Smooth muscle cell (in vitro differentiated cells): ENCODE results near the gene TPR. TPM values are rescaled to one million over a fixed set of nuclear protein-coding genes. Genes with fewer than 3 reads are reported as not detected.
"Not testable (repeated sequence)": the region's sequence is repeated elsewhere in the genome, so short reads cannot be mapped to it uniquely, and the experiment has no call there.

ENCODE experiments used
- DNase-seq: peaks from one replicate; lab custom pipeline; 2025; ENCODE audit not compliant: unreplicated experiment; lab: John Stamatoyannopoulos, UW
- H2AFZ ChIP-seq: fragments of 200-600 bp; sonication (generic); 2 replicates; pipeline ENCODE4 v1.6.0; 2016; ENCODE audit warnings: antibody characterized with exemption, low read depth, mild to moderate bottlenecking
- H3F3A ChIP-seq: fragments of 200-600 bp; sonication (generic); 2 replicates; pipeline ENCODE4 v1.6.0; 2017; ENCODE audit warnings: antibody characterized with exemption, low read depth
- H3K27ac ChIP-seq: fragments of 200-600 bp; sonication (generic); 2 replicates; pipeline ENCODE4 v1.5.1; 2016; ENCODE audit warnings: low read depth, mild to moderate bottlenecking
- H3K27me3 ChIP-seq: fragments of 200-600 bp; sonication (generic); 2 replicates; pipeline ENCODE4 v1.6.1; 2016; ENCODE audit warnings: low read depth, mild to moderate bottlenecking
- H3K36me3 ChIP-seq: fragments of 200-600 bp; sonication (generic); 2 replicates; pipeline ENCODE4 v1.5.1; 2016; ENCODE audit warnings: low read depth
- H3K4me1 ChIP-seq: fragments of 200-600 bp; sonication (generic); 2 replicates; pipeline ENCODE4 v1.5.1; 2016; ENCODE audit warnings: low read depth
- H3K4me2 ChIP-seq: fragments of 200-600 bp; sonication (generic); 2 replicates; pipeline ENCODE4 v1.6.0; 2016; ENCODE audit warnings: mild to moderate bottlenecking
- H3K4me3 ChIP-seq: fragments of 200-600 bp; sonication (generic); 2 replicates; pipeline ENCODE4 v1.5.1; 2016; ENCODE audit warnings: mild to moderate bottlenecking
- H3K79me2 ChIP-seq: fragments of 200-600 bp; sonication (generic); 2 replicates; pipeline ENCODE4 v1.6.0; 2016; ENCODE audit warnings: low read depth, mild to moderate bottlenecking
- H3K9ac ChIP-seq: fragments of 200-600 bp; sonication (generic); 2 replicates; pipeline ENCODE4 v1.6.0; 2016; ENCODE audit warnings: low read depth
- H3K9me3 ChIP-seq: fragments of 200-600 bp; sonication (generic); replicated peaks from 2 replicates; pipeline ENCODE4 v1.5.1; 2016; ENCODE audit warnings: low read depth
- H4K20me1 ChIP-seq: fragments of 200-600 bp; sonication (generic); 2 replicates; pipeline ENCODE4 v1.6.0; 2016; ENCODE audit warnings: low read depth
- CTCF ChIP-seq: fragments of 200-600 bp; sonication (generic); IDR thresholded peaks from 2 replicates; pipeline ENCODE4 v1.5.1; 2017; ENCODE audit warnings: borderline replicate concordance, mild to moderate bottlenecking, antibody characterized with exemption; ENCODE audit not compliant: insufficient read depth, poor library complexity, severe bottlenecking
- WGBS: methylation state at CpG from one replicate; pipeline ENCODE4 v1.1.7; 2016; ENCODE audit warnings: low lambda C conversion rate; 5-methylcytosine and 5-hydroxymethylcytosine counted together
- polyA plus RNA-seq: library from polyadenylated mRNA; unstranded; fragments of >200 nt; fragmentation: Nextera tagmentation; extraction: Ambion mirVana; gene quantifications from 2 replicates; pipeline ENCODE4 v1.2.1, GENCODE V29; 2016
- total RNA-seq: library from RNA; depleted of rRNA; stranded (reverse); fragments of >200 nt; gene quantifications from 2 replicates; pipeline ENCODE4 v1.2.3, GENCODE V29; 2014

The TPR gene
- total and polyA plus RNA-seq, 2 experiments from 2014 or later, result 43.9 to 61.8 TPM

- H3K9me3 ChIP-seq, result no peaks in the 10 kb centered on the region
- H3K27me3 ChIP-seq, result no peaks in the 10 kb centered on the region
- peaks cover 8% of the 10 kb centered on the region for H3K36me3 ChIP-seq
- peak overlapping the region; percentile 98 for H3K4me2 ChIP-seq
- DNase-seq, result no peak
- H3K9ac ChIP-seq, result peak overlapping the region; percentile 97
- under 1% methylated on average over 12 of the region's 12 CpGs for WGBS
- peaks cover 85% of the 10 kb centered on the region for H3K79me2 ChIP-seq
- H3F3A ChIP-seq, result no peaks in the 10 kb centered on the region
- peak overlapping the region; percentile 99 for H3K27ac ChIP-seq
- no peak for TF ChIP-seq CTCF
- peak overlapping the region; percentile 90 for H3K4me3 ChIP-seq
- H4K20me1 ChIP-seq, result peaks cover 16% of the 10 kb centered on the region
- peak overlapping the region; percentile 56 for H2AFZ ChIP-seq
- H3K4me1 ChIP-seq, result peaks cover 22% of the 10 kb centered on the region
These were observed 871 bp upstream of the TPR start for GRCh38 chr1:186375929-186376319.

GRCh38 chr1:186374303-186375151 is 526 bp downstream of the TPR start:
- H3F3A ChIP-seq, result no peaks in the 10 kb centered on the region
- peaks cover 16% of the 10 kb centered on the region for H4K20me1 ChIP-seq
- no peak for DNase-seq
- H3K27ac ChIP-seq, result peak overlapping the region; percentile 99
- 1% methylated on average over 35 of the region's 37 CpGs for WGBS
- H3K36me3 ChIP-seq, result peaks cover 16% of the 10 kb centered on the region
- no peak for TF ChIP-seq CTCF
- peak overlapping the region; percentile 97 for H3K9ac ChIP-seq
- H3K9me3 ChIP-seq, result no peaks in the 10 kb centered on the region
- peak overlapping the region; percentile 98 for H3K4me2 ChIP-seq
- peaks cover 81% of the 10 kb centered on the region for H3K79me2 ChIP-seq
- peak overlapping the region; percentile 90 for H3K4me3 ChIP-seq
- no peaks in the 10 kb centered on the region for H3K27me3 ChIP-seq
- H3K4me1 ChIP-seq, result peaks cover 22% of the 10 kb centered on the region
- H2AFZ ChIP-seq, result peak overlapping the region; percentile 92

GRCh38 chr1:186347837-186348691 is 27.0 kb downstream of the TPR start:
- not testable (repeated sequence) for H3K27me3 ChIP-seq, H4K20me1 ChIP-seq, H3K79me2 ChIP-seq, H3K4me2 ChIP-seq, H3K4me1 ChIP-seq, H3K9ac ChIP-seq, H2AFZ ChIP-seq, H3F3A ChIP-seq, H3K9me3 ChIP-seq, H3K4me3 ChIP-seq, DNase-seq
- peaks cover 69% of the 10 kb centered on the region for H3K36me3 ChIP-seq
- H3K27ac ChIP-seq, result peak overlapping the region; percentile 3
- 47% methylated on average over 8 of the region's 8 CpGs for WGBS

- H3K36me3 ChIP-seq, result peaks cover 71% of the 10 kb centered on the region
- no peaks in the 10 kb centered on the region for H3F3A ChIP-seq
- H3K9ac ChIP-seq, result no peak overlapping the region
- no peaks in the 10 kb centered on the region for H3K9me3 ChIP-seq
- no peak overlapping the region for H3K4me2 ChIP-seq
- no peak for DNase-seq
- no peak for TF ChIP-seq CTCF
- no peaks in the 10 kb centered on the region for H3K27me3 ChIP-seq
- no peak overlapping the region for H3K4me3 ChIP-seq
- WGBS, result 94% methylated on average over 5 of the region's 5 CpGs
- H4K20me1 ChIP-seq, result no peaks in the 10 kb centered on the region
- no peak overlapping the region for H2AFZ ChIP-seq
- no peak overlapping the region for H3K27ac ChIP-seq
- H3K4me1 ChIP-seq, result no peaks in the 10 kb centered on the region
- H3K79me2 ChIP-seq, result no peaks in the 10 kb centered on the region
These were observed 34.3 kb downstream of the TPR start for GRCh38 chr1:186340772-186341171.
